ENCODE data around the gene ZIC4.

The ZIC4 gene

GRCh38 chr3:147404800-147405230, 1.5 kb downstream of the ZIC4 start:
- no peak for TF ChIP-seq CTCF (IDR thresholded peaks at IDR 0.05; ENCODE audit: insufficient read depth, low read depth, low read length, missing control alignments)
- H3K4me3 ChIP-seq (ENCODE audit: low read length): no peak overlapping the region
- no peak for DNase-seq (ENCODE audit: low read depth)

GRCh38 chr3:147404000-147404799, 2.1 kb downstream of the ZIC4 start:
- DNase-seq (ENCODE audit: low read depth): no peak
- no peak for TF ChIP-seq CTCF (IDR thresholded peaks at IDR 0.05; ENCODE audit: insufficient read depth, low read depth, low read length, missing control alignments)
- no peak overlapping the region for H3K4me3 ChIP-seq (ENCODE audit: low read length)

GRCh38 chr3:147403511-147403910, 2.8 kb downstream of the ZIC4 start:
- TF ChIP-seq CTCF (IDR thresholded peaks at IDR 0.05; ENCODE audit: insufficient read depth, low read depth, low read length, missing control alignments): no peak
- DNase-seq (ENCODE audit: low read depth): no peak

GRCh38 chr3:147402159-147402558, 4.2 kb downstream of the ZIC4 start:
- TF ChIP-seq CTCF (IDR thresholded peaks at IDR 0.05; ENCODE audit: insufficient read depth, low read depth, low read length, missing control alignments): no peak
- no peak overlapping the region for H3K4me3 ChIP-seq (ENCODE audit: low read length)
- DNase-seq (ENCODE audit: low read depth): no peak

More at GRCh38 chr3:147403511-147403910, 2.8 kb downstream of the ZIC4 start:
- H3K4me3 ChIP-seq (ENCODE audit: low read length): no peak overlapping the region

DNA sequence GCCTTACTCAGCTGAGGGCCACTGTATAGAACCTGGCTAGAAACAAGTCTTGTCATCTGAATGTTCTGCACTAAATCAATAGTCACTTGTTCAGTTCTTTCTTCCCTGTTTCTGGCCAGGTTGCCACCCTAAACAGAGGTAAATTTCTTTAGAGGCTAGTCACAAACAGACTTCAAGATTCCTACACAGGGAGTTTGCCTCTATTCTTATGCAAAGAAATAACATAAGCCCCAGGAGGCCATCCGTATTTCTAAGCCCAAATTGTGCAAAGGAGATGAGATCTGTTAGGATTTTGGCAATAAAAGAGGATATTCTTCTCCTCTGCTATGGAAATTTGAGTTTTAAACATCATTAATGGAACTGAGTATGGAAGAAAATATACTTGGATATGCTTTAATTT, 4.9 kb downstream of the ZIC4 start:
- no peak for TF ChIP-seq CTCF (IDR thresholded peaks at IDR 0.05; ENCODE audit: insufficient read depth, low read depth, low read length, missing control alignments)
- DNase-seq (ENCODE audit: low read depth): no peak
- no peak overlapping the region for H3K4me3 ChIP-seq (ENCODE audit: low read length)

GRCh38 chr3:147400999-147401398, 5.3 kb downstream of the ZIC4 start:
- no peak for DNase-seq (ENCODE audit: low read depth)
- TF ChIP-seq CTCF (IDR thresholded peaks at IDR 0.05; ENCODE audit: insufficient read depth, low read depth, low read length, missing control alignments): no peak
- no peak overlapping the region for H3K4me3 ChIP-seq (ENCODE audit: low read length)

- no peak for DNase-seq (ENCODE audit: low read depth)
- H3K4me3 ChIP-seq (ENCODE audit: low read length): no peak overlapping the region
- TF ChIP-seq CTCF (IDR thresholded peaks at IDR 0.05; ENCODE audit: insufficient read depth, low read depth, low read length, missing control alignments): no peak
Measured at GRCh38 chr3:147400111-147400510, 6.2 kb downstream of the ZIC4 start.

All from epithelial cell of esophagus (primary cell).